HG03108 (cell line): Measurements from ENCODE around the gene ATP1B3.
"Not testable (repeated sequence)": the region's sequence is repeated elsewhere in the genome, so short reads cannot be mapped to it uniquely, and the experiment has no call there.

ENCODE experiments used
- ATAC-seq: cut with Tn5 transposase; IDR thresholded peaks from one replicate; pipeline ENCODE4 v1.9.1; 2021; ENCODE audit warnings: moderate library complexity; ENCODE audit not compliant: unreplicated experiment

The ATP1B3 gene

GRCh38 chr3:141876381-141876890 is at the start of gene ATP1B3:
Gene ATP1B3 (plus strand): TSS chr3:141876643. CDS start chr3:141876802, 159 bp downstream.
- peak; percentile 79 for ATAC-seq

- ATAC-seq, result no peak
These were observed 48.0 kb upstream of the ATP1B3 start for GRCh38 chr3:141828487-141828886.

GRCh38 chr3:141828890-141829289 is 47.6 kb upstream of the ATP1B3 start:
- no peak for ATAC-seq

DNA sequence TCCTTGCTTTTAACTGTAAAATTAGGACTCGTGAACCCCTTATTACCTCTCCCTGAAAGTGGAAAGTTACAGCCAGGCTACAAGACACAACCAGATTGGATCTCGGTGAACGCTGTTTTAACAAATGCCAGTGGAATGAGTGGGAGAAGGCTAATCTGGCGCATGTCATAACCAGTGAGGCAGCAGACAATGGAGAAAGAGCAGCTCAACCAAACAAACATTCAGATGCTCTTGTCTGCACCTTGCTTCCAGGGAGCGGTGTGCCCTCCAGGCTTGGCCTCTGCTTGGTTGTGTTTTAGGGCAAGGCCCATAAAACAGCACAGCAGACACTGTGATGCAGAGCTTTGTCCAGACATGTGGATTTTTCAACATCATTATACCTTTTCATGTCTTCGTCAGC is 45.9 kb upstream of the ATP1B3 start:
- no peak for ATAC-seq

DNA sequence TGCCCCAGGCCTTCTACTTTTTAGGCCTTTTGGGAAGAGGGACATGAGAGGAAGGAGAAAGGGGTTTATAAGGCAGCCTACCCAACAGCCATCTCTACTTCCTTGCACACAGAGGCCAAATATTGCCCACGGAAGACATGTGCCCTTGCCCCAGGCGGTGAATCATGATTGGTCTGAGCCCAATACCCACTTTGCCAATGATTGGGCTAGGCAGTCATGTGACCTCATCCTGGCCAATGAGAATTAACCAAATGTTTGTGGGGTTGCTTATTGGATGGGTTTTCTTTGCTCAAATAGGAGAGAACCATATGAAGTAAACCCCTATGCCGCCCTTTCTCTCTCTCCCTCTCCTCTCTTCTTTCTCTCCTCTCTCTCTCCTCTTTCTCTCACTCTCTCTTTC is 42.2 kb upstream of the ATP1B3 start:
- no peak for ATAC-seq

DNA sequence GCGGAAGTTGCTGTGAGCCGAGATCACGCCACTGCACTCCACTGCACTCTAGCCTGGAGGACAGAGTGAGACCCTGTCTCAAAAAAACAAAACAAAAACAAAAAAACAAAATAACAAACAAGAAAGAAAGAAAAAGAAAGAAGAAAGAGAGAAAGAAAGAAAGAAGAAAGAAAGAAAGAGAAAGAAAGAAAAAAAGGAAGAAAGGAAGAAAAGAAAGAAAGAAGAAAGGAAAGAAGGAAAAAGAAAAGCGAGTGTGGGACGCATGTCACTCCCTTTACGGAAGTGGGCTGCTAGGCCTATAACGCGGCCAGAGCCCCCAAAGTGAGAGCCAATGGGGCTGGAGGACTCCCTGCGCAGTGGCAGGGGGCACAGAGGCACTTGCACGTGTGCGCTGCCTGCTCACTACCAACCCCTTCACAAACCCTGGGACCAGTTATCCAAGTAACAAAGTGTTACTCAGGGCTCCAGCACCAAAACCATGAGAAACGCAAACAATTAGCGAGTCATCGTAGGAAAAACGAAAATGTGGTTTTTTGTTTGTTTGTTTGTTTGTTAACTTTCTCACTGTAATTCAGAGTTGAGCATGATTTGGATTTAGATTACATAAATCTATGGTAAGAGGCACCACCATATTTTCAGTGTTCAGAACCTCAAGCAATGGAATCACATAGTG is 40.8 kb upstream of the ATP1B3 start:
- no peak for ATAC-seq

GRCh38 chr3:141839389-141839788 is 37.1 kb upstream of the ATP1B3 start:
- ATAC-seq, result no peak

- no peak for ATAC-seq
These were observed 35.5 kb upstream of the ATP1B3 start for GRCh38 chr3:141840737-141841544.

DNA sequence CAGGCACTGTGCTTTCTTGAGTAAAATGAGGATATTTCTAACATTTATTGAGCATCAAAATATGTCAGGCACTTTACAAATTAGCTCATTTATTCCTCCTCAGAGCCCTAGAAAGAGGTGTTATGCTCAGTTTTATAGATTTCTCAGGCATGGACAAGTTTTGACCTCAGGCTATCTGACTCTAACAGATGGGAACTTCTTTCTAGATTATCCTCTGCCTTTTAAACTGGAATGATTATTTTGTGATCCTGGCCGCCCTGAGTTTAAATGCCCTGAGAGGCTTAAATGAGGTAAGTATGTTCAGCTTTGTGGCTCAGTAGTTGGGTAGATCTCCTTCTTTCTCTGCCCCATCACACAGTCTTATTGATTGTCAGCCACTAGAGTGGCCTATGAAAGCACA is 32.3 kb upstream of the ATP1B3 start:
- ATAC-seq, result no peak

DNA sequence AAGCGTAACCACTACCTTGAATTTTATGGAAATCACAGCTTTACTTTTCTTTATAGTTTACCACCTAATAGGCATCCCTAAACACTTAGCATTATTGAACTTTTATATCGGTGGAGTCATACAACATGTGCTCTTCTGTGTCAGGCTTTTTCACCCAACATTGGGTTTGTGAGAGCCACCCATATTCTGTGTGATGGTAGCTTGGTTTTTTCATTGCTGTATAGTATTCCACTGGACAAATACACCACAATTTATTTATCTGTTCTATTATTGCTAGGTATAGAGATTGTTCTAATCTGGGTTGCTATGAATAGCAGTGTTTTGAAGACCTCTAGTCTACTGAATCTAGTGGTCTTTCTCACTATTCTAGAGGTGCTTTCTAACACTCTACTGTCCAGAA is 31.6 kb upstream of the ATP1B3 start:
- ATAC-seq, result no peak

DNA sequence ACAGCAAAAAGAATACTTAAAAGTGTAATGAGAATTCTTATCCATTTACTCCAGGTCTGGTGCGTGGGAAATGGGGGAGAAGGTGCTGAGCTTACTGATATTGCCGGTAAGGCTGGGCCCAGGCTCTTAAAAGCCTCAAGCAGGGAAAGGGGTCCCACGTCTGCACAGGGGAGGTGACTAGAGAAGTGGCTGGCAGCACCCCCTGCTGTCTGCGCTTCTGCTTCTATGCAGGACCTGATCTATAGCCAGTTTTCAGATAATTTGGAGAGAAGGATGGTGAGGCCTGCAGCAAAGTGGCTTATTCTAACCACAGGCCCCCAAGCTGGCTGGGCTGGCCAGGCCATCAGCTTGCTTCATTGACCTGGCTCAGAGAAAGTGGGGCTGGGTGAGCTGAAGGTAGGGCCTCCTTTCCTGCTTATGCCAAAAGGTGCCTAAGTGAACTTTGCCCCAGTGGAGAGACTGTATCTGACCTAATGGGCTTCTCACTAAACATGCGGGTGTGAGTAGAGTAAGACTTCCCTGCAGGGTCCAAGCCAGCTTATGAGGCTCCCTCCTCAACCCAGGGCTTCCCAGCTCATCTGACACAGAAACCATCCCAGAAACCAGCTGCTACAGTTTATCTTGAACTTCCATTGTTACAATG is 30.9 kb upstream of the ATP1B3 start:
- ATAC-seq, result no peak

DNA sequence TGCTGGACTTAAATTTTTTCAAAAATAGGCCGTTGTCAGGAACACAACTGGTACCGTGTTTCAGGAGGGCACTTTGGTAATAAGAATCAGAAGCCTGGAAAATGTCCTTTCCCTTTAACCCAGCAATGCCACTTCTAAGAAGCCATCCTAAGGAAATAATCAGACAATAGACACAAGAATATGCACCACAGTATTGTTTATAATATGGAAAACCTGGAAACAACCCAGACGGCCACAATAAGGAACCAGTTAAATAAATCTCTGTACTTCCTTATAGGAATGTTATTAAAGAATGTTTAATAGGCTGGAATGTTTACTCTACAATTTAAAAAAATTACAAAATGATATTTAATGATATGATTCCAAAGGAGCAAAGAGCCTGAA is 30.4 kb upstream of the ATP1B3 start:
- no peak for ATAC-seq

GRCh38 chr3:141848159-141848748 is 28.2 kb upstream of the ATP1B3 start:
- not testable (repeated sequence) for ATAC-seq

DNA sequence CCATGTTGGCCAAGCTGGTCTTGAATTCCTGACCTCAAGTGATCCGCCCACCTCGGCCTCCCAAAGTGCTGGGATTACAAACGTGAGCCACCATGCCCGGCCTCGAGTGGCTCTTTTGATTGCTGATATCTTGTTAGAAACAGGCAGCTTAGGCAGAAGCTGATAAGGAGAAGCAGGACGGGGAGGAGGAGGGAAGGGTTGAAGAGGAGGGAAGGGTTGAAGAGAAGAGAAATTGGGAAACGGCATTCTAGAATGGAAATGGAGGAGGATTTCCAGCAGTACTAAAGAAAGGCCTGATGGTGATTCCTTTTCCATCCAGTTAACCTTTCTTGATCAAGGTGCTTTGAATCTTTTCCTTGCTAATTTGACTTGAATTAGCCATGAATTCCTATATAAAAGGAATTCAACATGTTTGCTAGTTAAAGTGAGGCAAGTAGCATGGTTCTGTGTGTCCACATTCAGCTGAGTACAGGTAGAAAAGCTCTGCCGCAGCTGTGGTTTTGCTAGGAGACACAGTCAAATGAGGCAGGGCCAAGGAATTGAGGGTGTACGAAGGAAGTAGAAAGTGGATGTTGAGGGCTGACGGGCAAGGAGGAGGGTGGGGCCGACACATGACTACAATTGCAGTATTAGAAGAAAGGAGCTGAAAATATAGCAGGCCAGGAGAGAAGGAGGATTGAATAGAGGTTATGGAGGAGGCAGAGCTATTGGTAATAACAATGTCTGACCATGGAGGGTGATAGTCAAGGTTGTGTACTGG is 27.2 kb upstream of the ATP1B3 start:
- no peak for ATAC-seq

- no peak for ATAC-seq
These were observed 25.0 kb upstream of the ATP1B3 start for GRCh38 chr3:141851411-141851810.

- no peak for ATAC-seq
These were observed 23.3 kb upstream of the ATP1B3 start for GRCh38 chr3:141853081-141853601.

GRCh38 chr3:141853629-141854168 is 22.7 kb upstream of the ATP1B3 start:
- no peak for ATAC-seq

GRCh38 chr3:141854599-141854998 is 21.8 kb upstream of the ATP1B3 start:
- ATAC-seq, result no peak

DNA sequence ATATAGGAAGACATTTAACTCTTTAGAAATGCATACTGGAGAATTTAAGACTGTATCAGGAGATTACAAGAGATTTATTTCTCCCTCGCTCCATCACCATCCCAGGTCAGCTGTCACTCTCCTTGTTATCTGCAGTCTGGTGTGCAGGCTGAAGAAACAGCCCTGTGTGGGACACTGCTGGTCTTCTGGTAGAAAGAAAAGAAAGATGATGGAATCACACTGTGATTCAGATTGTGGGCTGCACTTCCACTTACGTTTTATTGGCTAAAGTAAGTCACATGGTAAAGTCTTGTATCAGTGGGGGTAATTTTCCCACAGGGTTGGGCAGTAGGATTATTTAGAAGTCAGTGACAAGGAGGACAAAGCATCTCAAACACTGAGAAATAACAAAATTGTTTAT is 18.1 kb upstream of the ATP1B3 start:
- ATAC-seq, result no peak

DNA sequence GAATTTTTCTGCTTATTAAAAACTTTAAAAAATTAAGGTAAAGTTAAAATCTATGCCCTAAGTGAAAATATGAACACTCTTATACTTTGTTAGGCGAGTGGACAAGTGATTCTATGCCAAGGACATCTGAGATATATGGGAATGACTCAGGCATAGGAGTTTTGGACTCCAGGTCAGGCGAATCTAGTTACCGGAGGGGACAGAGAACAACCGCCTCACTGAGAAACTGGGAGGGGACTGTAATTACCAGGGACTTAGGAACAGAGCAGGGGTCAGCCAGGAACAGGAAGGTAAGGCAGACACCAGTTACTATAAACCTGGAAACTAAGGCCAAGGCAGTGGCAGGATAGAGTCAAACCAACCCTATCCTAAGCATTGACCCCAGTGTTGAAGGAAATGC is 16.8 kb upstream of the ATP1B3 start:
- no peak for ATAC-seq
